ENCODE results near the gene BLACAT1.

GRCh38 chr1:205452364-205452763 lies 3.5 kb downstream of the BLACAT1 start:
- TF ChIP-seq SIN3A (IDR thresholded peaks at IDR 0.05; ENCODE audit: borderline replicate concordance, low read depth, low read length) (no peak), CTCF (IDR thresholded peaks at IDR 0.05) (no peak), FOXM1 (IDR thresholded peaks at IDR 0.05; ENCODE audit: low read depth) (no peak), EZH2phosphoT487 (IDR thresholded peaks at IDR 0.05; ENCODE audit: borderline replicate concordance, low read depth) (no peak), POLR2AphosphoS5 (IDR thresholded peaks at IDR 0.05; ENCODE audit: low read depth, low read length) (no peak)
